GM23338 (cell line): ENCODE measurements around the gene STARD13.

Source experiments
- CREB1 ChIP-seq: fragments of 250-450 bp; sonication (Bioruptor Pico); IDR thresholded peaks from 2 replicates; pipeline ENCODE4 v1.5.0; 2020; ENCODE audit warnings: low read depth, mild to moderate bottlenecking, moderate library complexity
- CTCF ChIP-seq, 2 experiments: fragments of 200-600 bp in 1 of 2; sonication (generic) in 1 of 2; conservative IDR thresholded peaks; 2 replicates each; pipeline versions ENCODE4 v1.5.1 to v1.6.1; 2016 to 2017; ENCODE audit warnings: antibody characterized with exemption in 2 of 2, low read depth in 2 of 2, mild to moderate bottlenecking in 2 of 2, moderate library complexity in 1 of 2
- ETS1 ChIP-seq: IDR thresholded peaks from 2 replicates; pipeline ENCODE4 v1.6.1; 2016; ENCODE audit warnings: antibody characterized with exemption
- EZH2 ChIP-seq: fragments of 200-600 bp; sonication (generic); IDR thresholded peaks from one replicate; pipeline ENCODE4 v1.8.0; 2017; ENCODE audit warnings: antibody characterized with exemption, mild to moderate bottlenecking, low read depth; ENCODE audit not compliant: unreplicated experiment
- EZH2phosphoT487 ChIP-seq: fragments of 200-600 bp; sonication (generic); IDR thresholded peaks from one replicate; pipeline ENCODE4 v1.8.1; 2018; ENCODE audit warnings: antibody characterized with exemption; ENCODE audit not compliant: unreplicated experiment
- JUNB ChIP-seq: IDR thresholded peaks from one replicate; pipeline ENCODE4 v1.6.1; 2016; ENCODE audit warnings: antibody characterized with exemption; ENCODE audit not compliant: unreplicated experiment
- NANOG ChIP-seq: IDR thresholded peaks from 2 replicates; pipeline ENCODE4 v1.6.1; 2016; ENCODE audit warnings: antibody characterized with exemption, borderline replicate concordance
- POLR2AphosphoS5 ChIP-seq: IDR thresholded peaks from 2 replicates; pipeline ENCODE4 v1.6.1; 2016; ENCODE audit warnings: antibody characterized with exemption, low read depth
- ZNF114 ChIP-seq: fragments of 250-450 bp; sonication (Bioruptor Pico); IDR thresholded peaks from 2 replicates; pipeline ENCODE4 v1.5.0; 2020; ENCODE audit warnings: mild to moderate bottlenecking, moderate library complexity
- TF ChIP-seq, protein P1 (sequence below): IDR thresholded peaks from one replicate; pipeline ENCODE4 v1.6.1; 2018; ENCODE audit warnings: antibody characterized with exemption; ENCODE audit not compliant: unreplicated experiment
- TF ChIP-seq, protein P2 (sequence below): fragments of 250-450 bp; sonication (Bioruptor Pico); IDR thresholded peaks from 2 replicates; pipeline ENCODE4 v1.5.0; 2020; ENCODE audit warnings: mild to moderate bottlenecking, moderate library complexity

DNA sequence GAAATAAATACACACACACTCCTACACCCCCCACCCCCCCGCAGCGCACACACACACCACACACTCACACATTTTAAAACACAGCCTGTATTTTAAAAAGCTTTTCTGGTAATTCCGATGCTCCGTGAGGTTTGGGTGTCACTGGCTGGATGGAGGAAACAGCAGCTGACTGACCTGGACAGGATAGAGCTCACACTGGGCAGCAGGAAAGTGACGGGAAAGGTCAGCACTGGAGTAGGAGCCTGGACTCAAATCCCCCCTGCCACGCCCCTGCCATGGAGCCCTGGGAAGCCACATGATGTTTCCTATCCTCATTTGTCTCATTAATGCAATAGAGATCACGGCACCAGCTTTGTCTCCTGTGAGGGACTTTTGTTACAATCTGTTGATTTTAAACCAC, 49.3 kb upstream of the STARD13 start:
- TF ChIP-seq EZH2: no peak
- TF ChIP-seq CTCF (conservative IDR thresholded peaks at IDR 0.05; ENCODE audit: low read depth in 2 of 2): no peak
- TF ChIP-seq, protein P1, sequence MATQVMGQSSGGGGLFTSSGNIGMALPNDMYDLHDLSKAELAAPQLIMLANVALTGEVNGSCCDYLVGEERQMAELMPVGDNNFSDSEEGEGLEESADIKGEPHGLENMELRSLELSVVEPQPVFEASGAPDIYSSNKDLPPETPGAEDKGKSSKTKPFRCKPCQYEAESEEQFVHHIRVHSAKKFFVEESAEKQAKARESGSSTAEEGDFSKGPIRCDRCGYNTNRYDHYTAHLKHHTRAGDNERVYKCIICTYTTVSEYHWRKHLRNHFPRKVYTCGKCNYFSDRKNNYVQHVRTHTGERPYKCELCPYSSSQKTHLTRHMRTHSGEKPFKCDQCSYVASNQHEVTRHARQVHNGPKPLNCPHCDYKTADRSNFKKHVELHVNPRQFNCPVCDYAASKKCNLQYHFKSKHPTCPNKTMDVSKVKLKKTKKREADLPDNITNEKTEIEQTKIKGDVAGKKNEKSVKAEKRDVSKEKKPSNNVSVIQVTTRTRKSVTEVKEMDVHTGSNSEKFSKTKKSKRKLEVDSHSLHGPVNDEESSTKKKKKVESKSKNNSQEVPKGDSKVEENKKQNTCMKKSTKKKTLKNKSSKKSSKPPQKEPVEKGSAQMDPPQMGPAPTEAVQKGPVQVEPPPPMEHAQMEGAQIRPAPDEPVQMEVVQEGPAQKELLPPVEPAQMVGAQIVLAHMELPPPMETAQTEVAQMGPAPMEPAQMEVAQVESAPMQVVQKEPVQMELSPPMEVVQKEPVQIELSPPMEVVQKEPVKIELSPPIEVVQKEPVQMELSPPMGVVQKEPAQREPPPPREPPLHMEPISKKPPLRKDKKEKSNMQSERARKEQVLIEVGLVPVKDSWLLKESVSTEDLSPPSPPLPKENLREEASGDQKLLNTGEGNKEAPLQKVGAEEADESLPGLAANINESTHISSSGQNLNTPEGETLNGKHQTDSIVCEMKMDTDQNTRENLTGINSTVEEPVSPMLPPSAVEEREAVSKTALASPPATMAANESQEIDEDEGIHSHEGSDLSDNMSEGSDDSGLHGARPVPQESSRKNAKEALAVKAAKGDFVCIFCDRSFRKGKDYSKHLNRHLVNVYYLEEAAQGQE: no peak
- TF ChIP-seq ZNF114 (CRISPR knock-in tag): no peak
- TF ChIP-seq POLR2AphosphoS5: no peak
- TF ChIP-seq CREB1 (CRISPR knock-in tag): no peak
- no peak for TF ChIP-seq EZH2phosphoT487
- TF ChIP-seq NANOG: no peak
- TF ChIP-seq, protein P2, sequence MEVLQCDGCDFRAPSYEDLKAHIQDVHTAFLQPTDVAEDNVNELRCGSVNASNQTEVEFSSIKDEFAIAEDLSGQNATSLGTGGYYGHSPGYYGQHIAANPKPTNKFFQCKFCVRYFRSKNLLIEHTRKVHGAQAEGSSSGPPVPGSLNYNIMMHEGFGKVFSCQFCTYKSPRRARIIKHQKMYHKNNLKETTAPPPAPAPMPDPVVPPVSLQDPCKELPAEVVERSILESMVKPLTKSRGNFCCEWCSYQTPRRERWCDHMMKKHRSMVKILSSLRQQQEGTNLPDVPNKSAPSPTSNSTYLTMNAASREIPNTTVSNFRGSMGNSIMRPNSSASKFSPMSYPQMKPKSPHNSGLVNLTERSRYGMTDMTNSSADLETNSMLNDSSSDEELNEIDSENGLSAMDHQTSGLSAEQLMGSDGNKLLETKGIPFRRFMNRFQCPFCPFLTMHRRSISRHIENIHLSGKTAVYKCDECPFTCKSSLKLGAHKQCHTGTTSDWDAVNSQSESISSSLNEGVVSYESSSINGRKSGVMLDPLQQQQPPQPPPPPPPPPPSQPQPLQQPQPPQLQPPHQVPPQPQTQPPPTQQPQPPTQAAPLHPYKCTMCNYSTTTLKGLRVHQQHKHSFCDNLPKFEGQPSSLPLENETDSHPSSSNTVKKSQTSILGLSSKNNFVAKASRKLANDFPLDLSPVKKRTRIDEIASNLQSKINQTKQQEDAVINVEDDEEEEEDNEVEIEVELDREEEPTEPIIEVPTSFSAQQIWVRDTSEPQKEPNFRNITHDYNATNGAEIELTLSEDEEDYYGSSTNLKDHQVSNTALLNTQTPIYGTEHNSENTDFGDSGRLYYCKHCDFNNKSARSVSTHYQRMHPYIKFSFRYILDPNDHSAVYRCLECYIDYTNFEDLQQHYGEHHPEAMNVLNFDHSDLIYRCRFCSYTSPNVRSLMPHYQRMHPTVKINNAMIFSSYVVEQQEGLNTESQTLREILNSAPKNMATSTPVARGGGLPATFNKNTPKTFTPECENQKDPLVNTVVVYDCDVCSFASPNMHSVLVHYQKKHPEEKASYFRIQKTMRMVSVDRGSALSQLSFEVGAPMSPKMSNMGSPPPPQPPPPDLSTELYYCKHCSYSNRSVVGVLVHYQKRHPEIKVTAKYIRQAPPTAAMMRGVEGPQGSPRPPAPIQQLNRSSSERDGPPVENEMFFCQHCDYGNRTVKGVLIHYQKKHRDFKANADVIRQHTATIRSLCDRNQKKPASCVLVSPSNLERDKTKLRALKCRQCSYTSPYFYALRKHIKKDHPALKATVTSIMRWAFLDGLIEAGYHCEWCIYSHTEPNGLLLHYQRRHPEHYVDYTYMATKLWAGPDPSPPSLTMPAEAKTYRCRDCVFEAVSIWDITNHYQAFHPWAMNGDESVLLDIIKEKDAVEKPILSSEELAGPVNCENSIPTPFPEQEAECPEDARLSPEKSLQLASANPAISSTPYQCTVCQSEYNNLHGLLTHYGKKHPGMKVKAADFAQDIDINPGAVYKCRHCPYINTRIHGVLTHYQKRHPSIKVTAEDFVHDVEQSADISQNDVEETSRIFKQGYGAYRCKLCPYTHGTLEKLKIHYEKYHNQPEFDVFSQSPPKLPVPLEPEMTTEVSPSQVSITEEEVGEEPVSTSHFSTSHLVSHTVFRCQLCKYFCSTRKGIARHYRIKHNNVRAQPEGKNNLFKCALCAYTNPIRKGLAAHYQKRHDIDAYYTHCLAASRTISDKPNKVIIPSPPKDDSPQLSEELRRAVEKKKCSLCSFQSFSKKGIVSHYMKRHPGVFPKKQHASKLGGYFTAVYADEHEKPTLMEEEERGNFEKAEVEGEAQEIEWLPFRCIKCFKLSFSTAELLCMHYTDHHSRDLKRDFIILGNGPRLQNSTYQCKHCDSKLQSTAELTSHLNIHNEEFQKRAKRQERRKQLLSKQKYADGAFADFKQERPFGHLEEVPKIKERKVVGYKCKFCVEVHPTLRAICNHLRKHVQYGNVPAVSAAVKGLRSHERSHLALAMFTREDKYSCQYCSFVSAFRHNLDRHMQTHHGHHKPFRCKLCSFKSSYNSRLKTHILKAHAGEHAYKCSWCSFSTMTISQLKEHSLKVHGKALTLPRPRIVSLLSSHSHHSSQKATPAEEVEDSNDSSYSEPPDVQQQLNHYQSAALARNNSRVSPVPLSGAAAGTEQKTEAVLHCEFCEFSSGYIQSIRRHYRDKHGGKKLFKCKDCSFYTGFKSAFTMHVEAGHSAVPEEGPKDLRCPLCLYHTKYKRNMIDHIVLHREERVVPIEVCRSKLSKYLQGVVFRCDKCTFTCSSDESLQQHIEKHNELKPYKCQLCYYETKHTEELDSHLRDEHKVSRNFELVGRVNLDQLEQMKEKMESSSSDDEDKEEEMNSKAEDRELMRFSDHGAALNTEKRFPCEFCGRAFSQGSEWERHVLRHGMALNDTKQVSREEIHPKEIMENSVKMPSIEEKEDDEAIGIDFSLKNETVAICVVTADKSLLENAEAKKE (CRISPR knock-in tag): no peak
- TF ChIP-seq JUNB: no peak
- no peak for TF ChIP-seq ETS1
